ENCODE data around the gene PIGU. TPM values are rescaled to one million over a fixed set of nuclear protein-coding genes. Genes with fewer than 3 reads are reported as not detected.

PIGU gene
- total and polyA plus RNA-seq, 2 of the 13 experiments (the other 11 are each of a cell fraction or from before 2014, with no cell fraction given), result 45.5 to 231 TPM

DNA sequence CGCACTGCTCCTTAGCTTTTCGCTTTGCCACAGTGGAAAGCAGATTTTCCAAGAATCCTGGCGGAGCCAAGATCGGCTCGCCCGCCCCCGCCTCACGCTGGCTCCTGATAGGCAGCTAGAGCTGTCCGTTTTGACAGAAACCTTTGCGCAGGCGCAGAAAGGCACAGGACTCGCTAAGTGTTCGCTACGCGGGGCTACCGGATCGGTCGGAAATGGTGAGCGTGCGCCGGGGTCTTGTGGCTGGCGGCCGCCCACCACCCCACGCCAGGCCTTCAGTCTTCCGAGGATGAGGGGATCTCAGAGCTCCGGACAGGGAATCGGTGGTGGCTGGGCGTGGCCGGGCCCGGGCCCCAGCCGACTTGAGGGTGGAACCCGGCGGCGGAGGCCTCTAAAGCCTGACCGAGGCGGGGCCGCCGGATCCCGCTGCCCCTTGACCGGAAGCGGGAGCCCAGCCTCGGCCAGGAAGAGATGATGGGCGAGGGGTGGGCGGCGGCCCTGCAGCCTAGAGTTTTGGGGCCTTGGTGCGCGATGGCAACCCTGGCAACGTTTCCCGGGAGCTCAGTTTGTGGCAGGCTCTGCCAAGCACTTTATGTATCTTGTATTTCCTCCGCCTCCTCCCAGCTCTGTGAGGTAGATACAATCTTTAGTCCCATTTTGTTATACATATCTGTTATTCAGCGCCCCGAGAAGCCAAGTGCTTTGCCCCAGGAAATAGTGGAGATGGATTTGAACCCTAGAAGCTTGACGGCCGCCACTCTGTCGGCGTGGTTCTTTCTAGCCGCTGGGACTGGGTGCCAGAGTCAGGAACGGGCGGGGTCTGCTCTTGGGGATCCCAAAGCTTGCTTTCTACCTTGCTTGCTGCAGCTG, 160.4 kb downstream of the PIGU start, which contains the start of gene DYNLRB1 (continued):
- TF ChIP-seq, protein P1, sequence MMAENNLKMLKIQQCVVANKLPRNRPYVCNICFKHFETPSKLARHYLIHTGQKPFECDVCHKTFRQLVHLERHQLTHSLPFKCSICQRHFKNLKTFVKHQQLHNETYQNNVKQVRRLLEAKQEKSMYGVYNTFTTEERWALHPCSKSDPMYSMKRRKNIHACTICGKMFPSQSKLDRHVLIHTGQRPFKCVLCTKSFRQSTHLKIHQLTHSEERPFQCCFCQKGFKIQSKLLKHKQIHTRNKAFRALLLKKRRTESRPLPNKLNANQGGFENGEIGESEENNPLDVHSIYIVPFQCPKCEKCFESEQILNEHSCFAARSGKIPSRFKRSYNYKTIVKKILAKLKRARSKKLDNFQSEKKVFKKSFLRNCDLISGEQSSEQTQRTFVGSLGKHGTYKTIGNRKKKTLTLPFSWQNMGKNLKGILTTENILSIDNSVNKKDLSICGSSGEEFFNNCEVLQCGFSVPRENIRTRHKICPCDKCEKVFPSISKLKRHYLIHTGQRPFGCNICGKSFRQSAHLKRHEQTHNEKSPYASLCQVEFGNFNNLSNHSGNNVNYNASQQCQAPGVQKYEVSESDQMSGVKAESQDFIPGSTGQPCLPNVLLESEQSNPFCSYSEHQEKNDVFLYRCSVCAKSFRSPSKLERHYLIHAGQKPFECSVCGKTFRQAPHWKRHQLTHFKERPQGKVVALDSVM (CRISPR knock-in tag; IDR thresholded peaks at IDR 0.05), result peak; percentile 92
- TF ChIP-seq, protein P2, sequence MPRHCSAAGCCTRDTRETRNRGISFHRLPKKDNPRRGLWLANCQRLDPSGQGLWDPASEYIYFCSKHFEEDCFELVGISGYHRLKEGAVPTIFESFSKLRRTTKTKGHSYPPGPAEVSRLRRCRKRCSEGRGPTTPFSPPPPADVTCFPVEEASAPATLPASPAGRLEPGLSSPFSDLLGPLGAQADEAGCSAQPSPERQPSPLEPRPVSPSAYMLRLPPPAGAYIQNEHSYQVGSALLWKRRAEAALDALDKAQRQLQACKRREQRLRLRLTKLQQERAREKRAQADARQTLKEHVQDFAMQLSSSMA (CRISPR knock-in tag; IDR thresholded peaks at IDR 0.05), result peak; percentile 85; the same call in 1 of the 2 replicates
- no peak for TF ChIP-seq ZFP82 (CRISPR knock-in tag; IDR thresholded peaks at IDR 0.05; ENCODE audit: borderline replicate concordance)
- no peak for TF ChIP-seq DPF2 (CRISPR knock-in tag; IDR thresholded peaks at IDR 0.05; ENCODE audit: borderline replicate concordance, low read depth)
- peak; percentile 53; the same call in 1 of the 2 replicates for TF ChIP-seq NKX3-1 (CRISPR knock-in tag; IDR thresholded peaks at IDR 0.05)
- no peak; the same call in 1 of the 2 replicates for TF ChIP-seq RORA (CRISPR knock-in tag; IDR thresholded peaks at IDR 0.05)
- TF ChIP-seq, protein P3, sequence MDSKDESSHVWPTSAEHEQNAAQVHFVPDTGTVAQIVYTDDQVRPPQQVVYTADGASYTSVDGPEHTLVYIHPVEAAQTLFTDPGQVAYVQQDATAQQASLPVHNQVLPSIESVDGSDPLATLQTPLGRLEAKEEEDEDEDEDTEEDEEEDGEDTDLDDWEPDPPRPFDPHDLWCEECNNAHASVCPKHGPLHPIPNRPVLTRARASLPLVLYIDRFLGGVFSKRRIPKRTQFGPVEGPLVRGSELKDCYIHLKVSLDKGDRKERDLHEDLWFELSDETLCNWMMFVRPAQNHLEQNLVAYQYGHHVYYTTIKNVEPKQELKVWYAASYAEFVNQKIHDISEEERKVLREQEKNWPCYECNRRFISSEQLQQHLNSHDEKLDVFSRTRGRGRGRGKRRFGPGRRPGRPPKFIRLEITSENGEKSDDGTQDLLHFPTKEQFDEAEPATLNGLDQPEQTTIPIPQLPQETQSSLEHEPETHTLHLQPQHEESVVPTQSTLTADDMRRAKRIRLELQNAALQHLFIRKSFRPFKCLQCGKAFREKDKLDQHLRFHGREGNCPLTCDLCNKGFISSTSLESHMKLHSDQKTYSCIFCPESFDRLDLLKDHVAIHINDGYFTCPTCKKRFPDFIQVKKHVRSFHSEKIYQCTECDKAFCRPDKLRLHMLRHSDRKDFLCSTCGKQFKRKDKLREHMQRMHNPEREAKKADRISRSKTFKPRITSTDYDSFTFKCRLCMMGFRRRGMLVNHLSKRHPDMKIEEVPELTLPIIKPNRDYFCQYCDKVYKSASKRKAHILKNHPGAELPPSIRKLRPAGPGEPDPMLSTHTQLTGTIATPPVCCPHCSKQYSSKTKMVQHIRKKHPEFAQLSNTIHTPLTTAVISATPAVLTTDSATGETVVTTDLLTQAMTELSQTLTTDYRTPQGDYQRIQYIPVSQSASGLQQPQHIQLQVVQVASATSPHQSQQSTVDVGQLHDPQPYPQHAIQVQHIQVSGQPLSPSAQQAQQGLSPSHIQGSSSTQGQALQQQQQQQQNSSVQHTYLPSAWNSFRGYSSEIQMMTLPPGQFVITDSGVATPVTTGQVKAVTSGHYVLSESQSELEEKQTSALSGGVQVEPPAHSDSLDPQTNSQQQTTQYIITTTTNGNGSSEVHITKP (CRISPR knock-in tag; IDR thresholded peaks at IDR 0.05; ENCODE audit: low read depth), result peak; percentile 91
- TF ChIP-seq, protein P4, sequence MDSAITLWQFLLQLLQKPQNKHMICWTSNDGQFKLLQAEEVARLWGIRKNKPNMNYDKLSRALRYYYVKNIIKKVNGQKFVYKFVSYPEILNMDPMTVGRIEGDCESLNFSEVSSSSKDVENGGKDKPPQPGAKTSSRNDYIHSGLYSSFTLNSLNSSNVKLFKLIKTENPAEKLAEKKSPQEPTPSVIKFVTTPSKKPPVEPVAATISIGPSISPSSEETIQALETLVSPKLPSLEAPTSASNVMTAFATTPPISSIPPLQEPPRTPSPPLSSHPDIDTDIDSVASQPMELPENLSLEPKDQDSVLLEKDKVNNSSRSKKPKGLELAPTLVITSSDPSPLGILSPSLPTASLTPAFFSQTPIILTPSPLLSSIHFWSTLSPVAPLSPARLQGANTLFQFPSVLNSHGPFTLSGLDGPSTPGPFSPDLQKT (CRISPR knock-in tag; IDR thresholded peaks at IDR 0.05; ENCODE audit: borderline replicate concordance), result peak; percentile 57; the same call in 1 of the 2 replicates
- no peak for TF ChIP-seq ZNF724P (CRISPR knock-in tag; IDR thresholded peaks at IDR 0.05; ENCODE audit: borderline replicate concordance)
- TF ChIP-seq ZNF234 (CRISPR knock-in tag; conservative IDR thresholded peaks at IDR 0.05), result 0 out of 2 replicates have a peak, but pooled peaks have one; percentile 39
- TF ChIP-seq NFYC (CRISPR knock-in tag; IDR thresholded peaks at IDR 0.05), result peak; percentile 97
- no peak for TF ChIP-seq STAG1 (CRISPR knock-in tag; IDR thresholded peaks at IDR 0.05)
- TF ChIP-seq ZBTB42 (CRISPR knock-in tag; IDR thresholded peaks at IDR 0.05), result peak; percentile 90
- peak; percentile 97 for TF ChIP-seq TSC22D2 (CRISPR knock-in tag; IDR thresholded peaks at IDR 0.05; ENCODE audit: borderline replicate concordance)
- TF ChIP-seq, protein P5, sequence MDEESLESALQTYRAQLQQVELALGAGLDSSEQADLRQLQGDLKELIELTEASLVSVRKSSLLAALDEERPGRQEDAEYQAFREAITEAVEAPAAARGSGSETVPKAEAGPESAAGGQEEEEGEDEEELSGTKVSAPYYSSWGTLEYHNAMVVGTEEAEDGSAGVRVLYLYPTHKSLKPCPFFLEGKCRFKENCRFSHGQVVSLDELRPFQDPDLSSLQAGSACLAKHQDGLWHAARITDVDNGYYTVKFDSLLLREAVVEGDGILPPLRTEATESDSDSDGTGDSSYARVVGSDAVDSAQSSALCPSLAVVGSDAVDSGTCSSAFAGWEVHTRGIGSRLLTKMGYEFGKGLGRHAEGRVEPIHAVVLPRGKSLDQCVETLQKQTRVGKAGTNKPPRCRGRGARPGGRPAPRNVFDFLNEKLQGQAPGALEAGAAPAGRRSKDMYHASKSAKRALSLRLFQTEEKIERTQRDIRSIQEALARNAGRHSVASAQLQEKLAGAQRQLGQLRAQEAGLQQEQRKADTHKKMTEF (CRISPR knock-in tag; IDR thresholded peaks at IDR 0.05), result peak; percentile 99
- TF ChIP-seq, protein P6, sequence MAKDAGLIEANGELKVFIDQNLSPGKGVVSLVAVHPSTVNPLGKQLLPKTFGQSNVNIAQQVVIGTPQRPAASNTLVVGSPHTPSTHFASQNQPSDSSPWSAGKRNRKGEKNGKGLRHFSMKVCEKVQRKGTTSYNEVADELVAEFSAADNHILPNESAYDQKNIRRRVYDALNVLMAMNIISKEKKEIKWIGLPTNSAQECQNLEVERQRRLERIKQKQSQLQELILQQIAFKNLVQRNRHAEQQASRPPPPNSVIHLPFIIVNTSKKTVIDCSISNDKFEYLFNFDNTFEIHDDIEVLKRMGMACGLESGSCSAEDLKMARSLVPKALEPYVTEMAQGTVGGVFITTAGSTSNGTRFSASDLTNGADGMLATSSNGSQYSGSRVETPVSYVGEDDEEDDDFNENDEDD (CRISPR knock-in tag; IDR thresholded peaks at IDR 0.05; ENCODE audit: borderline replicate concordance), result peak; percentile 70; the same call in 1 of the 2 replicates
